NCI-H2227 (cell line): ENCODE measurements around the gene CELF5.
"Not testable (repeated sequence)": the region's sequence is repeated elsewhere in the genome, so short reads cannot be mapped to it uniquely, and the experiment has no call there.

Source experiments
- DNase-seq: peaks from one replicate; lab custom pipeline; 2025; ENCODE audit not compliant: unreplicated experiment; lab: John Stamatoyannopoulos, UW

The CELF5 gene

GRCh38 chr19:3289971-3290569, 65.6 kb downstream of the CELF5 start:
- DNase-seq, result no peak

- DNase-seq, result not testable (repeated sequence)
Measured at GRCh38 chr19:3290858-3291257, 66.4 kb downstream of the CELF5 start.

- DNase-seq, result no peak
Measured at GRCh38 chr19:3291644-3292043, 67.2 kb downstream of the CELF5 start.

GRCh38 chr19:3292958-3293529, 68.6 kb downstream of the CELF5 start:
- DNase-seq, result no peak

- no peak for DNase-seq
Measured at GRCh38 chr19:3293560-3293959, 69.1 kb downstream of the CELF5 start.

GRCh38 chr19:3294080-3294850, 69.8 kb downstream of the CELF5 start:
- DNase-seq, result no peak

- no peak for DNase-seq
Measured at GRCh38 chr19:3295581-3295980, 71.1 kb downstream of the CELF5 start.

- DNase-seq, result no peak
Measured at GRCh38 chr19:3296034-3296433, 71.6 kb downstream of the CELF5 start.

GRCh38 chr19:3296446-3296845, 72.0 kb downstream of the CELF5 start:
- no peak for DNase-seq

GRCh38 chr19:3298853-3299449, 74.5 kb downstream of the CELF5 start:
- DNase-seq, result no peak

- not testable (repeated sequence) for DNase-seq
Measured at GRCh38 chr19:3300566-3300965, 76.1 kb downstream of the CELF5 start.

- no peak for DNase-seq
Measured at GRCh38 chr19:3302755-3303154, 78.3 kb downstream of the CELF5 start.

- peak; percentile 74 for DNase-seq
Measured at GRCh38 chr19:3304871-3305423, 80.5 kb downstream of the CELF5 start.

GRCh38 chr19:3309724-3310123, 85.3 kb downstream of the CELF5 start:
- no peak for DNase-seq

GRCh38 chr19:3310280-3310679, 85.8 kb downstream of the CELF5 start:
- DNase-seq, result no peak

- no peak for DNase-seq
Measured at GRCh38 chr19:3310711-3311110, 86.2 kb downstream of the CELF5 start.

- no peak for DNase-seq
Measured at GRCh38 chr19:3313199-3313575, 88.7 kb downstream of the CELF5 start.

GRCh38 chr19:3314962-3315675, 90.7 kb downstream of the CELF5 start:
- no peak for DNase-seq

- no peak for DNase-seq
Measured at GRCh38 chr19:3315676-3315973, 91.2 kb downstream of the CELF5 start.

- DNase-seq, result no peak
Measured at GRCh38 chr19:3316132-3316648, 91.7 kb downstream of the CELF5 start.

- no peak for DNase-seq
Measured at GRCh38 chr19:3316659-3317207, 92.3 kb downstream of the CELF5 start.
